HUES64 (cell line): ENCODE data around the gene KCNMB2.

Source experiments
- H3K27ac ChIP-seq: 2 replicates; pipeline ENCODE4 v1.7.0; 2013; ENCODE audit warnings: low read depth, low read length, inconsistent platforms
- H3K27me3 ChIP-seq: 2 replicates; pipeline ENCODE4 v1.6.1; 2013; ENCODE audit warnings: mild to moderate bottlenecking, low read length; ENCODE audit not compliant: insufficient read depth
- H3K36me3 ChIP-seq: 2 replicates; pipeline ENCODE4 v1.6.1; 2013; ENCODE audit warnings: mild to moderate bottlenecking, low read length; ENCODE audit not compliant: insufficient read depth
- H3K4me1 ChIP-seq: 2 replicates; pipeline ENCODE4 v1.6.1; 2013; ENCODE audit warnings: mild to moderate bottlenecking, low read length, moderate library complexity; ENCODE audit not compliant: insufficient read depth
- H3K4me3 ChIP-seq: 2 replicates; pipeline ENCODE4 v1.5.1; 2013; ENCODE audit warnings: mild to moderate bottlenecking, low read length, moderate library complexity
- H3K9ac ChIP-seq: 2 replicates; pipeline ENCODE4 v1.6.1; 2013; ENCODE audit warnings: mild to moderate bottlenecking, low read depth, low read length
- H3K9me3 ChIP-seq: 2 replicates; pipeline ENCODE4 v1.6.1; 2013; ENCODE audit warnings: low read depth, low read length; ENCODE audit not compliant: insufficient read depth
- WGBS: fragments of 150-250, 120-280 bp; methylation state at CpG from one replicate; pipeline ENCODE4 v1.1.7; 2013; ENCODE audit warnings: missing lambda C conversion rate; 5-methylcytosine and 5-hydroxymethylcytosine counted together

KCNMB2 gene

DNA sequence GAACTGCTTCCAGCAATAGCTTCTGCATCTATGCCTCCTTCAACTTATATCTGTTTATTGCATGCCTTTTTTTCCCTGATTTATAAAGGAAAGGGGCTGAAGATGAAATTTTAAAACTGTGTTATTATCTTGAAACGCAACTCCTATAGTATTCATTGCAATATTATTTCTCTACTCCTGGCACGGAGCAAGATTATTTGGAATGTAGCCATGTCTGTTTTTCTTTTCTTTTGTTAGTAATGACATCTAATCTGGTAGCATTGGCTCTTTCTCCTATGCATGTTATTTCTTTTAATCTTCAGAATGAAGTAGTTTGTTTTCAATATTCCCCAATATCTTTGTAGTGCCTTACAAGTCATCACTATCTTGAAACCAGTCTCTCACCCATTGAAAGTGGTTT is 33.6 kb downstream of the KCNMB2 start:
- H3K9ac ChIP-seq = no peak overlapping the region
- H3K36me3 ChIP-seq = no peaks in the 10 kb centered on the region
- 100% methylated on average over 1 of the region's 2 CpGs for WGBS

DNA sequence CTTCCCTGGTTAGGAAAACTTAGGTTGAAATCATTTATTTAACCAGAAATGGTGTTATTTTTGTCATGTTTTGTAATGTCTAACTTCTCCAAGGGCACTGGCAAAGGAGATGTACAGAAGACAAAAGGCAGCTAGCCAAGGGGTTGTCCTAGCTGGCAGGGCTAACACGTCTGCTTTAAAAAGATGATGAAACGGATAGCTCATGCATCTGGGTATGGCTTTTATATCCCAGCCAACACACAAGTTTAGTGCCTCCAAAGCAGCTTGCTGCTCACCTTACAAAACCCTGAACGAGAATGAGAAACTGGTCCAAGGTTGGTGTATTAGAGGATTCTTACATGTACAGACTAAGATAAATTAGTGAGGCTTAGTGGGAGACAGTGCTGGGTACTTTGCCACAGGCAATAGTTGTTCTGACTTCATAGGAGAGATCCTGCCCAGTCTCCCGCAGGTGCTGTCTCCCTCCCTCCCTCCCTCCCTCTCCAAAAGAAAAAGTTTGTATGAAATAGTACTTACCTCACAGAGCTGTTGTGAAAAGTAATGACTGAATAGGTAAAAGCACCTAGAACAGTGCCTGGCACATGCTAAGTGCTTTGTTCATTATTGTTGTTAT is 47.8 kb downstream of the KCNMB2 start:
- Histone ChIP-seq H3K36me3 (no peaks in the 10 kb centered on the region), H3K4me1 (no peaks in the 10 kb centered on the region), H3K27me3 (no peaks in the 10 kb centered on the region), H3K9me3 (no peaks in the 10 kb centered on the region), H3K9ac (no peak overlapping the region), H3K27ac (no peak overlapping the region), H3K4me3 (no peak overlapping the region)
- 92% methylated on average over 3 of the region's 4 CpGs for WGBS

More for the DNA sequence above, 33.6 kb downstream of the KCNMB2 start:
- Histone ChIP-seq H3K9me3 (no peaks in the 10 kb centered on the region), H3K27ac (no peak overlapping the region), H3K27me3 (no peaks in the 10 kb centered on the region), H3K4me3 (no peak overlapping the region), H3K4me1 (no peaks in the 10 kb centered on the region)

DNA sequence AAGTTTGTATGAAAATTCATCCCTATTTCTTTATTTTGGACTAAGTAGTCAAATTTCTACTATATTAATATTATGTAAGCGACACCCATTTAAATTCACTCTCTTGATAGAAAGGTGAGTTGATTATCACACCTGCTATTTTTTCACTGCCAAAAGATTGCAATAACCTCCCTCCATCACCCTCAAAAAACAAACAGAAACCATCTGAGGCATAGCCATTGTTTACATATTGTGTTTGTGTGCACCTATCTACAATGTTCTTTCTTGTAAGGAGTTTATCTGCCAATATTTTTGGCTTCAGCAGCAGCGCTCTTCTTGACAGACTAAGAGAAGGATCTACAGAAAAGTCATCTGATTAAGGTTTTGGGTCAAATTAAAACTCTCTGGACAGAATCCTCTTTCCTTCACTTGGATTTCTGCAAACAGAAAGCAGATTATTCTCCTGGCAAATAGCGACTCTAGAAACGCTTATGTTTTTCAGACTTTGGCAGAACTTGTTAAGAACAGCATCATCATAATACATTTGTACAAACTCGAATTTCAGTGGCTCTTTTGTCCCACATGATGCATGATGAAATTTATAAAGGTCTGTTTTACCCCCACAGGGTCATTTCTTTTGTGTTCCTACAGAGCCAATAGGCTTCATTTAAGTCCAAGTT is 48.6 kb downstream of the KCNMB2 start:
- Histone ChIP-seq H3K27me3 (no peaks in the 10 kb centered on the region), H3K9ac (no peak overlapping the region), H3K36me3 (no peaks in the 10 kb centered on the region), H3K27ac (no peak overlapping the region), H3K4me3 (no peak overlapping the region), H3K4me1 (no peaks in the 10 kb centered on the region), H3K9me3 (no peaks in the 10 kb centered on the region)
- WGBS = 91% methylated on average over 4 of the region's 5 CpGs

DNA sequence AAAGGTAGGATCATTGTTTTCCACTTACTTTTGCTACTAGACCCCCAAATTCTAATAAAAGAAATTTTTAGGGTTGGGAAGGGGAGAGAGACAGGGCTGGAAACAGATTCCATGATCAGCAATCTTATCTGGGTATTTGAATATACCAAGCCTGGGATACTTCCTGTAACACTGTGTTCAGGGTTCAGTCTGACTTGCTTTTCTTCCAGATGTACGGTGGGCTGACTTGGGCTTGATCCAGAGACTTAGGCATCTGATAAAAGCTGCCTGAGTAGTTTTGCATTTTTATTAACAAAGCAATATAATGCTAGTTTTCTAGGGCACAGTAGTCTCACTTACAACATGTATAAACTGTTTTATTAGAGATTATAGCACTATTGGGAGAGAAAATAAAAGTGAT is 49.2 kb downstream of the KCNMB2 start:
- 86% methylated on average over 1 of the region's 1 CpG for WGBS
- no peaks in the 10 kb centered on the region for H3K9me3 ChIP-seq
- no peak overlapping the region for H3K27ac ChIP-seq

DNA sequence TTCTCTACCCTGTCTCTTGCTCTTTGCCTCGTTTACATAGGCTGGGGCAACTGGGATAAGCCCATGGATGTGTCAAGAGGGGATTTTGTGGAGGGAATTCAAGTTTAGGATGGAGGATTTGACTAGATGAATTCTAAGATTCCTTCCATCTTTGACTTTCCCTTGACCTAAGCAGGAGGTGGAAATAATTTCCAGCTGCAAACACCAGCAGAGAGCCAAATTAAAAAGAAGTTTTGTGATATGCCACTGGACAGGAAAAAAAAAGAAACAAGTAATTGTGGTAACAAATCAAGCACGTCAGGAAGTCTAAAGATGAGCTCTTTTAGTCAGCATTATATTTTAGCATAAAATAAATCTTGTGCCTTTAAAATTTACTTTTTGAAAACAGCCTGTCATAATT is 49.8 kb downstream of the KCNMB2 start:
- Histone ChIP-seq H3K4me3 (no peak overlapping the region), H3K27me3 (no peaks in the 10 kb centered on the region), H3K36me3 (no peaks in the 10 kb centered on the region), H3K9me3 (no peaks in the 10 kb centered on the region), H3K4me1 (no peaks in the 10 kb centered on the region), H3K9ac (no peak overlapping the region), H3K27ac (no peak overlapping the region)
- 92% methylated on average over 2 of the region's 2 CpGs for WGBS

More for the DNA sequence above, 49.2 kb downstream of the KCNMB2 start:
- Histone ChIP-seq H3K36me3 (no peaks in the 10 kb centered on the region), H3K4me3 (no peak overlapping the region), H3K9ac (no peak overlapping the region), H3K4me1 (no peaks in the 10 kb centered on the region), H3K27me3 (no peaks in the 10 kb centered on the region)

DNA sequence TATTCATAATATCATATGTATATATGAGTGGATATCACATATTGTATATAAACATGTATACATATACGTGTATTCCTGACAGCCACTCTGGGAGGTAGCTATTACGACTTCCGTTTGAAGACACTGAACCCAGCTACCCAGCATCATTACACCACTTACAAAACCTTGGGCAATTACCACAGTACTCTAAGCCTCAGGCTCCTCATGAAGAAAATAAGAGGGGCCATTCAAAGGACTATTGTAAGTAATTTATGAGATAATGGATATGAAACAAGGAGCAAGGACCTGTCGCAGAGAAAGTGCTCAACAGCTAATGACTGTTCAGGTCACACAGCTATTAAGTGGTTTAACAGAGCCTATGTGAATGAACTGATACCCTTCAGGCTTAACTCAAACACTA is 52.4 kb downstream of the KCNMB2 start:
- Histone ChIP-seq H3K4me1 (no peaks in the 10 kb centered on the region), H3K4me3 (no peak overlapping the region)

DNA sequence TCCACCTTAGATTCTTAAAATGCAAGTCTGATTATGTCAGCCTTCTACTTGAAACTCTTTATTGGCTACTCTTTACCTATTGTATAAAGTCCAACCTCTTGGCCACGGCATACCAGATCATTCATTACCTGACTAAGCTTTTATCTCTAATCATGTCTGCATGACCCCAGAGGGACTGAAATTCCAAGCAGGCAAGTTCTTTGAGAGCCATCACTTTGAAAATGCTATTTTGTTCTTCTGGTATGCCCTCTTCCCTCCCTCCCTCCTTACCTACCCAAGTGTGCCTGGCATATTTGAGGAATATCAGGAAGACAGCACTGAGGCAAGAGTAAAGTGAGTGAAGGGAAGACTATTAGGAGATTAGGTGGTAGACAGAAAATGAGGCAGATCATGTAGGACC is 57.5 kb downstream of the KCNMB2 start:
- Histone ChIP-seq H3K9me3 (no peaks in the 10 kb centered on the region), H3K27ac (no peak overlapping the region), H3K4me3 (no peak overlapping the region), H3K4me1 (no peaks in the 10 kb centered on the region), H3K27me3 (no peaks in the 10 kb centered on the region), H3K36me3 (no peaks in the 10 kb centered on the region), H3K9ac (no peak overlapping the region)
- 92% methylated on average over 1 of the region's 1 CpG for WGBS

More for the DNA sequence above, 52.4 kb downstream of the KCNMB2 start:
- no peaks in the 10 kb centered on the region for H3K27me3 ChIP-seq
- H3K9ac ChIP-seq = no peak overlapping the region
- no peak overlapping the region for H3K27ac ChIP-seq
- WGBS = 97% methylated on average over 4 of the region's 4 CpGs
- H3K36me3 ChIP-seq = no peaks in the 10 kb centered on the region
- H3K9me3 ChIP-seq = no peaks in the 10 kb centered on the region

DNA sequence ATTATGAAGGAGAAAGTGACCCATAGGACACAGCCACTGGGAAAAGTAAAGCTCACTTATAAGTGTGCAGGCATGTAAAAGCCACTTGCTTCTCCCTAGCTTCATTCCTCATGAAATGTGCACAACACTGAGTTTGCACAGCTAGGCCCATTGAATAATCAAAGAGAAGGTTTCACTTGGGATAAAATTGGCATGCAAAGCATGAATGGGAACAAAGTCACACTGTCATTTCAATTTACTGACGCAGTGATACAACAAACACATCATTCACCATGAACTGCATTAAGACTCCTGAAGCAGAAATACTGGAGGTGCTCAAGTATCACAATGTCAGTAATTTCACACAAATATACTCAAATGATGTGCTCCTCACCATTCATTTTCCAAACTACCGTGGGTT is 61.1 kb downstream of the KCNMB2 start:
- H3K27me3 ChIP-seq = no peaks in the 10 kb centered on the region
- no peak overlapping the region for H3K4me3 ChIP-seq
- peaks cover 11% of the 10 kb centered on the region for H3K4me1 ChIP-seq
- H3K9me3 ChIP-seq = no peaks in the 10 kb centered on the region
- 95% methylated on average over 1 of the region's 2 CpGs for WGBS
- H3K9ac ChIP-seq = no peak overlapping the region
- H3K36me3 ChIP-seq = no peaks in the 10 kb centered on the region
- H3K27ac ChIP-seq = no peak overlapping the region

DNA sequence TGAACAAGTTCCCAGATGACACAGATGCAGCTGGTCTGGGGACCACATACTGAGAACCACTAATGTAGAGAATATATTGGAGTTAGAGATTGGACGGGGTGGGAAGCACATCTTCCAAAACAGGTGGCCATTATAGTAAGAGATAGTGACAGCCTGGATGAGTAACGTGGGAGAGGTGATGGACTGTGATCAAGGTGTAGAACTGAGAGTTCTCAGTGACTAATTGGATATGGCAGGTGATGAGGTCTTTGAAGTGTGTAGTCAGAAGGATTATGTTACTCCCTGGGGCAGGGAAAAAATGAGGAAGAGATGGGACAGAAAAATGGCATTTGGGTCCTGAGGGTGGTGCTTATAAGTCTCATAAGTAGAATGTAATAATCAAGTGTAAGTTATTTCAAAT is 66.6 kb downstream of the KCNMB2 start:
- no peaks in the 10 kb centered on the region for H3K36me3 ChIP-seq
- peaks cover 12% of the 10 kb centered on the region for H3K4me1 ChIP-seq
- H3K27ac ChIP-seq = no peak overlapping the region
- H3K27me3 ChIP-seq = no peaks in the 10 kb centered on the region
- H3K9me3 ChIP-seq = no peaks in the 10 kb centered on the region
- H3K4me3 ChIP-seq = no peak overlapping the region
- 64% methylated on average over 2 of the region's 2 CpGs for WGBS
- no peak overlapping the region for H3K9ac ChIP-seq

DNA sequence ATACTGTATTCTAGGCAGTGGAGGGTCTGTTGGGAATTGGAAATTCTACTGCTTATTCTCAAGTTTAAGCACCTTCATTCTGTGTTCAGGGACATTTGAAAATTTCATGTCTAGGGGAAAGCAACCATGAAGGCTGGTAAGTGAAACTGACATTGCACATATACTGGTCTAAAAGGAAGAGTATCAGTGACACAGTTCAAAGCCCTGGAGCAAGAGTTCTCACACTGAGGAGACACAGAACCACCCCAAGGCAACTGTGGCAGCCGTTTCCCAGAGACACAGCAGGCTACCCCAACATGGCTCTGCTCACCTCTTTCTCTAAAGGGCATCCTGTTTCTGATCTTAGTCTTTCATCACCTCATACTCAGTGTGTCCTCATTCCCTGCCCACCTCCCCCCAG is 67.5 kb downstream of the KCNMB2 start:
- Histone ChIP-seq H3K9me3 (no peaks in the 10 kb centered on the region), H3K9ac (no peak overlapping the region), H3K36me3 (no peaks in the 10 kb centered on the region), H3K4me3 (no peak overlapping the region), H3K27me3 (no peaks in the 10 kb centered on the region), H3K4me1 (peaks cover 12% of the 10 kb centered on the region), H3K27ac (no peak overlapping the region)
- WGBS = 89% methylated on average over 1 of the region's 1 CpG

DNA sequence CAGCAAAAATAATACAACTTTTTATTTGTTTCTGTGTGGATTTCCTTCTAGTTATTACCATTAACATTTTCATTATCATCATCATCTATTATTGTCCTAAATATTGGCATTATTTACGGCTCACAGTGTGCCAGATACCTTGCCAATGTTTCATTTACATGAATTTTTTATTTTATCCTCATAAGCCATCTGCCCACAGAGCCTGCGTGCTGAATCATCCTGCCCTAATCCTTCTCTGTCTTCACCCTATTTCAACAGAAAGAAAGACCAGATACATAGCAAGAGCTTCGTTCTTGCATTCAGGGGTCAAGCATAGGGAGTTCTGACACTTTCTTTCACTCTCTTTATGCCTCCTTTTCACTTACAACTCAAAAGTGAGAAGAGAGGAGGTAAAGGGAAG is 82.0 kb downstream of the KCNMB2 start:
- peaks cover 8% of the 10 kb centered on the region; the same call in 1 of the 2 replicates for H3K4me1 ChIP-seq
- no peak overlapping the region for H3K9ac ChIP-seq
- no peak overlapping the region for H3K27ac ChIP-seq
- H3K27me3 ChIP-seq = no peaks in the 10 kb centered on the region
- H3K9me3 ChIP-seq = no peaks in the 10 kb centered on the region
- H3K36me3 ChIP-seq = no peaks in the 10 kb centered on the region
- H3K4me3 ChIP-seq = no peak overlapping the region
- 91% methylated on average over 3 of the region's 3 CpGs for WGBS
